HG02610 (cell line): Measurements from ENCODE around the gene AATF.

Source experiments
- ATAC-seq: cut with Tn5 transposase; IDR thresholded peaks from one replicate; pipeline ENCODE4 v1.9.1; 2021; ENCODE audit warnings: mild to moderate bottlenecking, moderate library complexity; ENCODE audit not compliant: unreplicated experiment

The AATF gene

GRCh38 chr17:36929851-36930582 lies 18.7 kb upstream of the AATF start:
- ATAC-seq, result no peak

GRCh38 chr17:36930583-36930900 lies 18.2 kb upstream of the AATF start:
- ATAC-seq, result no peak

GRCh38 chr17:36931096-36931696 lies 17.6 kb upstream of the AATF start:
- no peak for ATAC-seq

GRCh38 chr17:36931697-36932382 lies 16.9 kb upstream of the AATF start:
- no peak for ATAC-seq

GRCh38 chr17:36932383-36932693 lies 16.4 kb upstream of the AATF start:
- no peak for ATAC-seq

- ATAC-seq, result no peak
These were observed 15.9 kb upstream of the AATF start for GRCh38 chr17:36932694-36933511.

GRCh38 chr17:36933512-36934143 lies 15.1 kb upstream of the AATF start:
- no peak for ATAC-seq

- no peak for ATAC-seq
These were observed 14.5 kb upstream of the AATF start for GRCh38 chr17:36934144-36934691.

GRCh38 chr17:36934692-36935630 lies 13.8 kb upstream of the AATF start:
- ATAC-seq, result no peak

GRCh38 chr17:36935671-36936454 lies 12.9 kb upstream of the AATF start:
- no peak for ATAC-seq

GRCh38 chr17:36936455-36937000 lies 12.2 kb upstream of the AATF start:
- ATAC-seq, result no peak

- ATAC-seq, result no peak
These were observed 11.5 kb upstream of the AATF start, which contains the start of gene LHX1 for GRCh38 chr17:36937001-36937958. Gene LHX1 (plus strand): TSS chr17:36937475. CDS start chr17:36938198, 723 bp downstream.

- no peak for ATAC-seq
These were observed 10.7 kb upstream of the AATF start for GRCh38 chr17:36937959-36938565.

GRCh38 chr17:36938566-36939051 lies 10.1 kb upstream of the AATF start:
- no peak for ATAC-seq

- no peak for ATAC-seq
These were observed 9.5 kb upstream of the AATF start for GRCh38 chr17:36939052-36939801.

- no peak for ATAC-seq
These were observed 8.9 kb upstream of the AATF start for GRCh38 chr17:36939802-36940312.
